Measurements from ENCODE around the gene ELANE.

Gene ELANE

GRCh38 chr19:825897-826644, 26.0 kb upstream of the ELANE start:
- TF ChIP-seq, protein P1, sequence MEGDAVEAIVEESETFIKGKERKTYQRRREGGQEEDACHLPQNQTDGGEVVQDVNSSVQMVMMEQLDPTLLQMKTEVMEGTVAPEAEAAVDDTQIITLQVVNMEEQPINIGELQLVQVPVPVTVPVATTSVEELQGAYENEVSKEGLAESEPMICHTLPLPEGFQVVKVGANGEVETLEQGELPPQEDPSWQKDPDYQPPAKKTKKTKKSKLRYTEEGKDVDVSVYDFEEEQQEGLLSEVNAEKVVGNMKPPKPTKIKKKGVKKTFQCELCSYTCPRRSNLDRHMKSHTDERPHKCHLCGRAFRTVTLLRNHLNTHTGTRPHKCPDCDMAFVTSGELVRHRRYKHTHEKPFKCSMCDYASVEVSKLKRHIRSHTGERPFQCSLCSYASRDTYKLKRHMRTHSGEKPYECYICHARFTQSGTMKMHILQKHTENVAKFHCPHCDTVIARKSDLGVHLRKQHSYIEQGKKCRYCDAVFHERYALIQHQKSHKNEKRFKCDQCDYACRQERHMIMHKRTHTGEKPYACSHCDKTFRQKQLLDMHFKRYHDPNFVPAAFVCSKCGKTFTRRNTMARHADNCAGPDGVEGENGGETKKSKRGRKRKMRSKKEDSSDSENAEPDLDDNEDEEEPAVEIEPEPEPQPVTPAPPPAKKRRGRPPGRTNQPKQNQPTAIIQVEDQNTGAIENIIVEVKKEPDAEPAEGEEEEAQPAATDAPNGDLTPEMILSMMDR (conservative IDR thresholded peaks at IDR 0.05; ENCODE audit: low read depth, low read length), result no peak
- H3K4me3 ChIP-seq (ENCODE audit: low read length), result no peak overlapping the region
- DNase-seq (ENCODE audit: low read depth), result no peak

- no peak overlapping the region for H3K4me3 ChIP-seq (ENCODE audit: low read length)
- TF ChIP-seq, protein P1 (conservative IDR thresholded peaks at IDR 0.05; ENCODE audit: low read depth, low read length), result no peak
- no peak for DNase-seq (ENCODE audit: low read depth)
These were observed 24.8 kb upstream of the ELANE start for GRCh38 chr19:827314-827709.

GRCh38 chr19:827710-828321, 24.3 kb upstream of the ELANE start, which contains the start of gene AZU1:
Gene AZU1 (plus strand): TSS chr19:827837. CDS start chr19:827847, 10 bp downstream.
- no peak for DNase-seq (ENCODE audit: low read depth)
- H3K4me3 ChIP-seq (ENCODE audit: low read length), result no peak within 1 kb of the TSS
- TF ChIP-seq, protein P1 (conservative IDR thresholded peaks at IDR 0.05; ENCODE audit: low read depth, low read length), result no peak

- no peak for DNase-seq (ENCODE audit: low read depth)
- H3K4me3 ChIP-seq (ENCODE audit: low read length), result no peak overlapping the region
- TF ChIP-seq, protein P1 (conservative IDR thresholded peaks at IDR 0.05; ENCODE audit: low read depth, low read length), result no peak
These were observed 22.9 kb upstream of the ELANE start for GRCh38 chr19:829129-829758.

DNA sequence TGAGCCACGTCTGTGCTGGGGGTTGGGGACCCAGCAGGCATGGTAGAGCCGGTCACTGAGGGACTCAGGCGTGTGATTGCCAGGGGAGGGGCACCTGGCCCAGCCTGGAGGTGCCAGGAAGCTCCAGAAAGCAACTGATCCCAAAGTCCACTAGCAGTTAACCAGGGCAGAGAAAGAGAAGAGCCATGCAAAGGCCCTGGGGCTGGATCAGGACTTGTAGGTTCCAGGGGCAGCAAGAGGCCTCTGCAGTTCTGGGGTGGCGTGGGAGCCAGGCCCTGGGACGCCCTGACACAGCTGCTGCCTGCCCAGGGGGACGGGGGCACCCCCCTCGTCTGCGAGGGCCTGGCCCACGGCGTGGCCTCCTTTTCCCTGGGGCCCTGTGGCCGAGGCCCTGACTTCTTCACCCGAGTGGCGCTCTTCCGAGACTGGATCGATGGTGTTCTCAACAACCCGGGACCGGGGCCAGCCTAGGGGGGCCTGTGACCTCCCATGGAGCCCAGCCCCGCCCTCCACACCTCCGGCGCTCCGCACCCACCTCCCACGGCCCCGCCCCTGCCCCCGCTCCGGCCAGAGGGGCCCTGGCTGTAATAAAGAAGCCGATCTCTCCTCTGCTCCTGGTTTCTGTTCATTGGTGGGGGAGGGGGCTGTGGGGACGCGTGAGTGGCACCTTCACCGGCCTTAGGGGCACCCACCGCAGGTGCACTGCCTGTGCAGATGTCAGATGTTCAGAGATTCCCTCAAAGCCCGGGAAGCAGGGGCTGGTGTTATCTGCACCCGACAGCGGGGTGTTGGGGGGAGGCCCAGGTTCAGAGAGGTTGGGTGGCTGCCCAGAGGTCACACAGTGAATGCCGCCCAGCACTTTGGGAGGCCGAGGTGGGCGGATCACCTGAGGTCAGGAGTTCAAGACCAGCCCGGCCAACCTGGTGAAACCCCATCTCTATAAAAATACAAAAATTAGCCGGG, 20.4 kb upstream of the ELANE start:
- no peak overlapping the region for H3K4me3 ChIP-seq (ENCODE audit: low read length)
- TF ChIP-seq, protein P1 (conservative IDR thresholded peaks at IDR 0.05; ENCODE audit: low read depth, low read length), result no peak
- DNase-seq (ENCODE audit: low read depth), result no peak

DNA sequence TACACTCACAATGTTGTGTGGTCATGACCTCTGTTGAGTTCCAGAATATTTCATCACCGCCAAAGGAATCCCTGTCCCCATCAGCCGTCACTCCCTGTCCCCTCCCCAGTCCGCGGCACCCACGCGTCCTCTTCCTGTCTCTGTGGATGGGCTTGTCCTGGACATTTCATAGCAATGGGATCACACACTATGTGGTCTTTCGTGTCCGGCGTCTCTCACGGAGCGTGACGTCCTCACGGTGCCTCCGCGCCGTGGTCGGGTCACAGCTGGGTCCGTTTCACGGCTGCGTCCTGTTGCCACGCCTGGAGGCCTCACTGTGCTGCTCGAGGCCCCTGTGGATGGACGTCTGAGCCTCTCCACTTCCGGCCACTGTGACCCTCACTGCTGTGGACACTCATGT, 17.9 kb upstream of the ELANE start:
- H3K4me3 ChIP-seq (ENCODE audit: low read length), result no peak overlapping the region
- TF ChIP-seq, protein P1 (conservative IDR thresholded peaks at IDR 0.05; ENCODE audit: low read depth, low read length), result no peak
- no peak for DNase-seq (ENCODE audit: low read depth)
